Activated CD4-positive, alpha-beta T cell treated with anti-CD3 and anti-CD28 coated beads for 36 hours (primary cell): Measurements from ENCODE around the gene RNF166. TPM values are rescaled to one million over a fixed set of nuclear protein-coding genes. Genes with fewer than 3 reads are reported as not detected.

Source experiments
- ATAC-seq: fragments of 200-7000 bp; cut with Tn5 transposase; one replicate; pipeline ENCODE4 v1.10.0; 2021; ENCODE audit warnings: mild to moderate bottlenecking, moderate library complexity
- CTCF ChIA-PET: fragments of 350-600 bp; sonication (Branson Sonifier 250); formaldehyde crosslinking; loops from one replicate; lab custom pipeline; 2021; ENCODE audit warnings: antibody characterized with exemption; lab: Charles Lee
- POLR2A ChIA-PET: fragments of 350-600 bp; sonication (Branson Sonifier 250); formaldehyde crosslinking; loops from one replicate; lab custom pipeline; 2021; ENCODE audit warnings: antibody characterized with exemption, inconsistent platforms; lab: Charles Lee
- DNase-seq: peaks from one replicate; pipeline ENCODE4 v3.0.0-alpha.2; 2020
- H3K27ac Mint-ChIP-seq: one replicate; pipeline ENCODE4 v1.8.0; 2021; ENCODE audit warnings: mixed read lengths
- H3K27me3 Mint-ChIP-seq: one replicate; pipeline ENCODE4 v1.8.0; 2021; ENCODE audit warnings: mixed read lengths
- H3K36me3 Mint-ChIP-seq: one replicate; pipeline ENCODE4 v1.8.0; 2021; ENCODE audit warnings: low read depth, mixed read lengths
- H3K4me1 Mint-ChIP-seq: one replicate; pipeline ENCODE4 v1.8.0; 2021; ENCODE audit warnings: mixed read lengths
- H3K4me3 Mint-ChIP-seq: one replicate; pipeline ENCODE4 v1.8.0; 2021; ENCODE audit warnings: mild to moderate bottlenecking, moderate library complexity, mixed read lengths
- H3K9me3 Mint-ChIP-seq: one replicate; pipeline ENCODE4 v1.8.0; 2021; ENCODE audit warnings: low read depth, mixed read lengths
- intact Hi-C, 2 experiments: fragments of 100-400 bp; cut with DNase I in 1 of 2; cut with micrococcal nuclease in 1 of 2; formaldehyde crosslinking; loops; one replicate each; pipeline versions ENCODE4 v1.14.2 to v1.15.1; 2022 to 2024; cut with DNase I, micrococcal nuclease
- total RNA-seq, 2 experiments: library from RNA; stranded (reverse); gene quantifications; one replicate each; pipeline ENCODE4 v1.2.3, GENCODE V29; 2021

The RNF166 gene
- total RNA-seq, 2 experiments from 2014 or later = 44.0 to 49.7 TPM

GRCh38 chr16:88688013-88688778 lies 18.0 kb downstream of the RNF166 start:
- ChIA-PET POLR2A (interaction anchor here (1.0 to 1.2 kb wide), 2 partner anchors 13 to 17 kb away, joined by 4 to 7 read pairs; no protein-coding TSS in a partner anchor), CTCF (interaction anchor here (1.3 kb wide), 1 partner anchor 14 kb away, joined by 6 read pairs; no protein-coding TSS in a partner anchor)
- DNase-seq (no peak), ATAC-seq (no peak)
- Mint-ChIP-seq H3K27ac (no peak overlapping the region), H3K9me3 (no peaks in the 10 kb centered on the region), H3K27me3 (no peaks in the 10 kb centered on the region), H3K36me3 (no peaks in the 10 kb centered on the region), H3K4me1 (peaks cover 46% of the 10 kb centered on the region), H3K4me3 (no peak overlapping the region)
- intact Hi-C loops = no loop called here

- DNase-seq (no peak), ATAC-seq (no peak)
- Mint-ChIP-seq H3K4me3 (no peak overlapping the region), H3K27me3 (no peaks in the 10 kb centered on the region), H3K36me3 (no peaks in the 10 kb centered on the region), H3K9me3 (no peaks in the 10 kb centered on the region), H3K27ac (no peak overlapping the region), H3K4me1 (peaks cover 43% of the 10 kb centered on the region)
- ChIA-PET POLR2A (interaction anchor here (1.0 to 1.2 kb wide), 2 partner anchors 14 to 18 kb away, joined by 4 to 7 read pairs; no protein-coding TSS in a partner anchor), CTCF (interaction anchor here (0.7 to 1.3 kb wide), 2 partner anchors 12 to 14 kb away, joined by 3 to 6 read pairs; no protein-coding TSS in a partner anchor)
- intact Hi-C loops = loop anchor here (2.0 kb wide), 2 partner anchors 13 to 97 kb away; partner anchors contain the start of gene PIEZO1 (in 1 of the 2)
These were observed 18.6 kb downstream of the RNF166 start for GRCh38 chr16:88687676-88688012.

GRCh38 chr16:88687254-88687576 lies 19.0 kb downstream of the RNF166 start:
- ChIA-PET POLR2A (interaction anchor here (0.6 to 1.2 kb wide), 3 partner anchors 14 to 731 kb away, joined by 4 to 7 read pairs (median 5); no protein-coding TSS in a partner anchor), CTCF (interaction anchor here (0.6 to 1.3 kb wide), 4 partner anchors 11 to 966 kb away, joined by 3 to 6 read pairs (median 4); no protein-coding TSS in a partner anchor)
- no peaks in the 10 kb centered on the region for H3K36me3 Mint-ChIP-seq
- no peaks in the 10 kb centered on the region for H3K9me3 Mint-ChIP-seq
- DNase-seq = no peak
- no peak for ATAC-seq
- peak overlapping the region; percentile 70 for H3K4me3 Mint-ChIP-seq
- intact Hi-C loops = loop anchor here (2.0 kb wide), 2 partner anchors 14 to 98 kb away; partner anchors contain the start of gene PIEZO1 (in 1 of the 2)
- no peak overlapping the region for H3K27ac Mint-ChIP-seq
- peaks cover 42% of the 10 kb centered on the region for H3K4me1 Mint-ChIP-seq
- H3K27me3 Mint-ChIP-seq = no peaks in the 10 kb centered on the region

- ATAC-seq (peak; percentile 69), DNase-seq (peak; percentile 91)
- no peaks in the 10 kb centered on the region for H3K27me3 Mint-ChIP-seq
- peak within 1 kb of the TSS; percentile 37 for H3K27ac Mint-ChIP-seq
- ChIA-PET CTCF (interaction anchor here (0.6 to 1.3 kb wide), 5 partner anchors 11 to 967 kb away, joined by 3 to 6 read pairs (median 3); no protein-coding TSS in a partner anchor), POLR2A (interaction anchor here (0.6 to 1.2 kb wide), 3 partner anchors 15 to 730 kb away, joined by 4 to 7 read pairs (median 5); no protein-coding TSS in a partner anchor)
- intact Hi-C loops = loop anchor here (1.0 to 2.0 kb wide), 11 partner anchors 14 to 485 kb away; partner anchors contain the start of genes CTU2 (in 2 of the 2), RNF166 (in 2 of the 2), CDH15 (in 1 of the 2) and CYBA (in 1 of the 2)
- peaks cover 42% of the 10 kb centered on the region for H3K4me1 Mint-ChIP-seq
- H3K9me3 Mint-ChIP-seq = no peaks in the 10 kb centered on the region
- H3K36me3 Mint-ChIP-seq = no peaks in the 10 kb centered on the region
- H3K4me3 Mint-ChIP-seq = peak within 1 kb of the TSS; percentile 70
These were observed 19.6 kb downstream of the RNF166 start, which contains the start of gene SNAI3 for GRCh38 chr16:88686439-88687253. TSS of gene SNAI3 (minus strand) at chr16:88686507. CDS start at chr16:88686406, 101 bp downstream.

- H3K4me3 Mint-ChIP-seq = peak overlapping the region; percentile 70
- DNase-seq (peak; percentile 65), ATAC-seq (peak; percentile 27)
- H3K9me3 Mint-ChIP-seq = no peaks in the 10 kb centered on the region
- ChIA-PET POLR2A (no interaction called here), CTCF (interaction anchor here (0.8 kb wide), 1 partner anchor 816 kb away, joined by 3 read pairs; no protein-coding TSS in a partner anchor)
- peak overlapping the region; percentile 37 for H3K27ac Mint-ChIP-seq
- peaks cover under 1% of the 10 kb centered on the region for H3K36me3 Mint-ChIP-seq
- peaks cover 44% of the 10 kb centered on the region for H3K4me1 Mint-ChIP-seq
- intact Hi-C loops = loop anchor here (1.0 to 2.0 kb wide), 11 partner anchors 15 to 485 kb away; partner anchors contain the start of genes CTU2 (in 2 of the 2), RNF166 (in 2 of the 2), CDH15 (in 1 of the 2) and CYBA (in 1 of the 2)
- H3K27me3 Mint-ChIP-seq = no peaks in the 10 kb centered on the region
These were observed 20.2 kb downstream of the RNF166 start for GRCh38 chr16:88686062-88686438.

- intact Hi-C loops = loop anchor here (1.0 to 2.0 kb wide), 11 partner anchors 15 to 486 kb away; partner anchors contain the start of genes CTU2 (in 2 of the 2), RNF166 (in 2 of the 2), CDH15 (in 1 of the 2) and CYBA (in 1 of the 2)
These were observed 20.8 kb downstream of the RNF166 start for GRCh38 chr16:88685156-88686061.

GRCh38 chr16:88684569-88685155 lies 21.5 kb downstream of the RNF166 start:
- POLR2A ChIA-PET = interaction anchor here (1.5 kb wide), 1 partner anchor 21 kb away, joined by 3 read pairs; no protein-coding TSS in a partner anchor
- intact Hi-C loops = no loop called here
- no peak for ATAC-seq

More at GRCh38 chr16:88685156-88686061, 20.8 kb downstream of the RNF166 start:
- Mint-ChIP-seq H3K4me1 (peaks cover 42% of the 10 kb centered on the region), H3K36me3 (peaks cover 3% of the 10 kb centered on the region), H3K4me3 (peak overlapping the region; percentile 70), H3K27ac (peak overlapping the region; percentile 51), H3K27me3 (no peaks in the 10 kb centered on the region), H3K9me3 (no peaks in the 10 kb centered on the region)
- ATAC-seq = peak; percentile 13
- CTCF ChIA-PET = interaction anchor here (0.6 to 1.5 kb wide), 12 partner anchors 10 to 227 kb away, joined by 3 to 7 read pairs (median 3); partner anchors contain the start of gene MVD
- DNase-seq = peak; percentile 85
- POLR2A ChIA-PET = interaction anchor here (1.5 kb wide), 1 partner anchor 20 kb away, joined by 3 read pairs; no protein-coding TSS in a partner anchor

GRCh38 chr16:88681709-88682451 lies 24.3 kb downstream of the RNF166 start:
- ATAC-seq = peak; percentile 81
- H3K36me3 Mint-ChIP-seq = peaks cover 3% of the 10 kb centered on the region
- CTCF ChIA-PET = interaction anchor here (0.7 to 1.6 kb wide), 7 partner anchors 9 to 176 kb away, joined by 3 to 4 read pairs (median 3); partner anchors contain the start of genes IL17C and MVD
- no peaks in the 10 kb centered on the region for H3K27me3 Mint-ChIP-seq
- H3K9me3 Mint-ChIP-seq = no peaks in the 10 kb centered on the region
- H3K4me1 Mint-ChIP-seq = peaks cover 40% of the 10 kb centered on the region
- intact Hi-C loops = loop anchor here in 1 of 2 experiments (1.0 kb wide), 3 partner anchors 19 to 31 kb away; partner anchors contain the start of genes CTU2, CYBA, MVD and RNF166
- peak; percentile 91 for DNase-seq
- H3K4me3 Mint-ChIP-seq = peak overlapping the region; percentile 49
- POLR2A ChIA-PET = no interaction called here
- H3K27ac Mint-ChIP-seq = peak overlapping the region; percentile 91

More at GRCh38 chr16:88684569-88685155, 21.5 kb downstream of the RNF166 start:
- Mint-ChIP-seq H3K27ac (peak overlapping the region; percentile 51), H3K4me1 (peaks cover 40% of the 10 kb centered on the region), H3K36me3 (peaks cover 3% of the 10 kb centered on the region), H3K4me3 (peak overlapping the region; percentile 70), H3K27me3 (no peaks in the 10 kb centered on the region), H3K9me3 (no peaks in the 10 kb centered on the region)
- CTCF ChIA-PET = interaction anchor here (0.6 to 1.5 kb wide), 11 partner anchors 10 to 227 kb away, joined by 3 to 7 read pairs (median 3); partner anchors contain the start of gene MVD
- DNase-seq = no peak
